Right atrium auricular region (tissue), 2 donors: ENCODE results near the gene ASIC4. TPM values are rescaled to one million over a fixed set of nuclear protein-coding genes. Genes with fewer than 3 reads are reported as not detected.

Experiments
- DNase-seq: peaks from one replicate; pipeline ENCODE4 v3.0.0-alpha.2; 2019; ENCODE audit warnings: low spot score
- H3K27ac ChIP-seq, 2 donors: fragments of 200-600 bp; sonication (generic); 1 replicate in 1 of 2; 2 replicates in 1 of 2; pipeline ENCODE4 v1.5.1; 2016 to 2019
- H3K27me3 ChIP-seq, 2 donors: fragments of 200-600 bp; sonication (generic); one replicate each; pipeline versions ENCODE4 v1.5.1 to v1.6.0; 2017 to 2019
- H3K36me3 ChIP-seq: fragments of 200-600 bp; sonication (generic); one replicate; pipeline ENCODE4 v1.5.1; 2016
- H3K4me1 ChIP-seq, 2 donors: fragments of 200-600 bp; sonication (generic); one replicate each; pipeline versions ENCODE4 v1.5.1 to v1.6.0; 2017 to 2019
- H3K4me3 ChIP-seq, 2 donors: fragments of 200-600 bp; sonication (generic); 1 replicate in 1 of 2; 2 replicates in 1 of 2; pipeline ENCODE4 v1.5.1; 2017 to 2019; ENCODE audit warnings: mild to moderate bottlenecking in 1 of 2, moderate library complexity in 1 of 2
- H3K9me3 ChIP-seq, 2 donors: fragments of 200-600 bp; sonication (generic); one replicate each; pipeline ENCODE4 v1.5.1; 2019
- CTCF ChIP-seq, 2 donors: fragments of 200-600 bp; sonication (generic); IDR thresholded peaks; one replicate each; pipeline ENCODE4 v1.5.1; 2019; ENCODE audit warnings: antibody characterized with exemption in 2 of 2
- total RNA-seq, 2 donors: library from RNA; depleted of rRNA; stranded (reverse); fragments of >200 nt; gene quantifications; one replicate each; pipeline ENCODE4 v1.1.0, GENCODE V29; 2016

Gene ASIC4
- total RNA-seq, 2 donors from 2014 or later = not detected

DNA sequence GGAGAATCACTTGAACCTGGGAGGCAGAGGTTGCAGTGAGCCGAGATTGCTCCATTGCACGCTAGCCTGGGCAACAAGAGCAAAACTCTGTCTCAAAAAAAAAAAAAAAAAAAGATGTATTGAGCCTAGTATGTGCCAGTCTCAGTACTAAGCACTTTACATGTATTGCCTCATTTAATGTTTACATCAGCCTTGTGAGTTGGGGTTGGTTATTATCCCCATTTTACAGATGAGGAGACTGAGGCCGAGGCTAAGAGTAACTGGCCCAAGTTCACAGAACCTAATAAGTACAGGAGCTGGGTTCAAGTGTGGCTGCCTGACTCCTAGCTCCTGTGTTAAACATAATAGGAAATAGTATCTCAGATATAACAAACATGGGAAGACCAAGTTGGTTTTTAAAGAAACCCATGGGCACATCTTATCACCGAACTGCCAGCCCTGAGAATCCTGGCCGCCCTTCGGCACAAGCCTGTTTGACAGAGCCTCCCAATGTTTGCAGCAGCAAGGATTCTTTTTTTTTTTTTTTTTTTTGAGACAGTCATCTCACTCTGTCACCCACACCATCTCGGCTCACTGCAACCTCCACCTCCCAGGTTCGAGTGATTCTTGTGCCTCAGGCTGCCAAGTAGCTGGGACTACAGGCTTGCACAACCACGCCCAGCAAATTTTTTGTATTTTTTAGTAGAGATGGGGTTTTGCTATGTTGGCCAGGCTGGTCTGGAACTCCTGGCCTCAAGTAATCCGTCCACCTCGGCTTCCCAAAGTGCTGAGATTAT is 39.8 kb upstream of the ASIC4 start:
- peak overlapping the region; percentile 70 to 75 for H3K27ac ChIP-seq
- H3K27me3 ChIP-seq = no peaks in the 10 kb centered on the region
- no peak for DNase-seq
- H3K4me1 ChIP-seq = peaks cover 0 to 60% of the 10 kb centered on the region in 2 donors
- H3K9me3 ChIP-seq = no peaks in the 10 kb centered on the region
- H3K4me3 ChIP-seq = no peak overlapping the region
- no peak for TF ChIP-seq CTCF (IDR thresholded peaks at IDR 0.05)
- H3K36me3 ChIP-seq = peaks cover 44% of the 10 kb centered on the region

- Histone ChIP-seq H3K4me1 (peaks cover 0 to 52% of the 10 kb centered on the region in 2 donors), H3K4me3 (no peak overlapping the region), H3K9me3 (no peaks in the 10 kb centered on the region), H3K27ac (peak overlapping the region; percentile 70 to 75), H3K27me3 (no peaks in the 10 kb centered on the region), H3K36me3 (peaks cover 50% of the 10 kb centered on the region)
- no peak for DNase-seq
- TF ChIP-seq CTCF (IDR thresholded peaks at IDR 0.05) = no peak
Observed at GRCh38 chr2:219475278-219475677, 39.0 kb upstream of the ASIC4 start.

- Histone ChIP-seq H3K9me3 (no peaks in the 10 kb centered on the region), H3K36me3 (peaks cover 57% of the 10 kb centered on the region), H3K27me3 (no peaks in the 10 kb centered on the region), H3K27ac (peak overlapping the region; percentile 70 to 75), H3K4me1 (peaks cover 0 to 48% of the 10 kb centered on the region in 2 donors), H3K4me3 (no peak overlapping the region)
- peak; percentile 72 for DNase-seq
- peak; percentile 89 to 94 for TF ChIP-seq CTCF (IDR thresholded peaks at IDR 0.05)
Observed at GRCh38 chr2:219475697-219476651, 38.3 kb upstream of the ASIC4 start.

DNA sequence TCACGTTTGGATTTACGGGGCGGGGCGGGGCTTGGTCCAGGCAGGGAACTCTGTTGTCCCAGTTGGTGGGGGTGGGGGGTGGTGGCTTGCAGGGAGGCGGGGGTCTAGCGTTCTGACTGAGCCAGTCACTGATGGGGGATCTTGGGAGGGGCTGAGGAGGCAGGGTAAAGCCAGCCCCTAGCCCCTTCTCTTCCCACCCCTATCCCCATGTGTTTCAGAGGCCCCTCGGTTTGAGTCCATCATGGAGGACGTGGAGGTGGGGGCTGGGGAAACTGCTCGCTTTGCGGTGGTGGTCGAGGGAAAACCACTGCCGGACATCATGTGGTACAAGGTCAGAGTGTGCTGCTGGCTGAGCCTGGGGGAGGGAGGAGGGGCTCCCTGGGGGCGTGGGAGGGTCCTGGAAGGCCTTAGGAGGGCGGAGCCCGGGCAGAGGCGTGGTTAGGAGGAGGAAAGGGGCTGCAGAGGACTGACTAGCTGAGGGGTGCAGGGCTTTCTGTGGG is 37.6 kb upstream of the ASIC4 start:
- Histone ChIP-seq H3K9me3 (no peaks in the 10 kb centered on the region), H3K4me3 (no peak overlapping the region), H3K36me3 (peaks cover 62% of the 10 kb centered on the region), H3K4me1 (peaks cover 0 to 40% of the 10 kb centered on the region in 2 donors), H3K27me3 (no peaks in the 10 kb centered on the region), H3K27ac (peak overlapping the region; percentile 41 to 53)
- no peak for DNase-seq
- TF ChIP-seq CTCF (IDR thresholded peaks at IDR 0.05) = no peak

GRCh38 chr2:219477179-219477578 is 37.1 kb upstream of the ASIC4 start:
- TF ChIP-seq CTCF (IDR thresholded peaks at IDR 0.05) = no peak
- H3K9me3 ChIP-seq = no peaks in the 10 kb centered on the region
- H3K36me3 ChIP-seq = peaks cover 62% of the 10 kb centered on the region
- peak overlapping the region; percentile 41 to 53 for H3K27ac ChIP-seq
- H3K27me3 ChIP-seq = no peaks in the 10 kb centered on the region
- no peak overlapping the region for H3K4me3 ChIP-seq
- H3K4me1 ChIP-seq = peaks cover 0 to 36% of the 10 kb centered on the region in 2 donors
- no peak for DNase-seq
